HEK293 (cell line): ENCODE results near the gene RGL2.

Experiments used
- CTCF ChIA-PET: fragments of 350-600 bp; formaldehyde crosslinking; extraction: SDS; loops from one replicate; lab custom pipeline; 2021; ENCODE audit warnings: antibody characterized with exemption; lab: Yijun Ruan, JAX
- POLR2A ChIA-PET: fragments of 300-600 bp; formaldehyde crosslinking; extraction: SDS; loops from one replicate; lab custom pipeline; 2020; ENCODE audit warnings: antibody characterized with exemption, inconsistent platforms; lab: Yijun Ruan, JAX
- H3K27ac ChIP-seq: fragments of 200-500 bp; sonication (Bioruptor generic); 2 replicates; pipeline ENCODE4 v1.5.1; 2014; ENCODE audit warnings: low read depth, low read length, control low read depth, inconsistent platforms; ENCODE audit errors: extremely low read depth
- H3K36me3 ChIP-seq, 2 experiments: fragments of 200-500 bp in 1 of 2; sonication (Bioruptor generic) in 1 of 2; 1 replicate in 1 of 2; 2 replicates in 1 of 2; pipeline ENCODE4 v1.5.1; 2014 to 2017; ENCODE audit warnings: inconsistent platforms in 2 of 2, low read length in 2 of 2; ENCODE audit not compliant: control insufficient read depth in 2 of 2, insufficient read depth in 1 of 2
- H3K4me1 ChIP-seq: fragments of 200-500 bp; sonication (Bioruptor generic); 2 replicates; pipeline ENCODE4 v1.5.1; 2014; ENCODE audit warnings: mild to moderate bottlenecking, low read length, inconsistent platforms; ENCODE audit not compliant: control insufficient read depth, insufficient read depth
- H3K4me3 ChIP-seq: 2 replicates; pipeline ENCODE4 v1.5.1; 2011; ENCODE audit warnings: low read depth, mild to moderate bottlenecking, control low read depth, low read length, moderate library complexity
- H3K9me3 ChIP-seq: fragments of 200-500 bp; sonication (Bioruptor generic); 2 replicates; pipeline ENCODE4 v1.5.1; 2014; ENCODE audit warnings: low read depth, low read length, inconsistent platforms; ENCODE audit not compliant: control insufficient read depth, insufficient read depth
- EGR2 ChIP-seq: fragments of 450-650 bp; formaldehyde crosslinking; IDR thresholded peaks from 2 replicates; pipeline ENCODE4 v1.5.1; 2016; ENCODE audit warnings: low read depth, missing biosample characterization, missing genetic modification characterization
- PRDM4 ChIP-seq: fragments of 450-650 bp; formaldehyde crosslinking; IDR thresholded peaks from 2 replicates; pipeline ENCODE4 v1.5.1; 2017; ENCODE audit warnings: missing biosample characterization, missing genetic modification characterization
- SCRT2 ChIP-seq: fragments of 450-650 bp; formaldehyde crosslinking; IDR thresholded peaks from 2 replicates; pipeline ENCODE4 v1.5.1; 2016; ENCODE audit warnings: missing biosample characterization, missing genetic modification characterization
- SETDB1 ChIP-seq: IDR thresholded peaks from one replicate; pipeline ENCODE4 v1.6.1; 2017; ENCODE audit warnings: mild to moderate bottlenecking, low read length, moderate library complexity, mixed read lengths; ENCODE audit not compliant: insufficient read length
- SP2 ChIP-seq: fragments of 450-650 bp; formaldehyde crosslinking; IDR thresholded peaks from 2 replicates; pipeline ENCODE4 v1.5.1; 2016; ENCODE audit warnings: missing biosample characterization, missing genetic modification characterization
- TCF7L2 ChIP-seq: IDR thresholded peaks from 2 replicates; pipeline ENCODE4 v1.6.1; 2011; ENCODE audit warnings: low read depth, mild to moderate bottlenecking, inconsistent platforms, low read length, moderate library complexity, borderline replicate concordance
- ZBTB11 ChIP-seq: fragments of 450-650 bp; formaldehyde crosslinking; conservative IDR thresholded peaks from 2 replicates; pipeline ENCODE4 v1.5.1; 2016; ENCODE audit warnings: low read depth, missing biosample characterization, missing genetic modification characterization
- ZBTB17 ChIP-seq: fragments of 450-650 bp; formaldehyde crosslinking; IDR thresholded peaks from 2 replicates; pipeline ENCODE4 v1.5.1; 2016; ENCODE audit warnings: missing biosample characterization, missing genetic modification characterization
- ZNF2 ChIP-seq: fragments of 450-650 bp; formaldehyde crosslinking; IDR thresholded peaks from 2 replicates; pipeline ENCODE4 v1.5.1; 2016; ENCODE audit warnings: missing biosample characterization, missing genetic modification characterization
- ZNF211 ChIP-seq: fragments of 450-650 bp; formaldehyde crosslinking; IDR thresholded peaks from 2 replicates; pipeline ENCODE4 v1.5.1; 2016; ENCODE audit warnings: low read depth, missing biosample characterization, missing genetic modification characterization
- ZNF214 ChIP-seq: fragments of 450-650 bp; formaldehyde crosslinking; IDR thresholded peaks from 2 replicates; pipeline ENCODE4 v1.5.1; 2017; ENCODE audit warnings: missing biosample characterization, mild to moderate bottlenecking, missing genetic modification characterization, borderline replicate concordance
- ZNF266 ChIP-seq: fragments of 450-650 bp; formaldehyde crosslinking; IDR thresholded peaks from 2 replicates; pipeline ENCODE4 v1.5.1; 2016; ENCODE audit warnings: missing biosample characterization, missing genetic modification characterization, low read depth
- ZNF513 ChIP-seq: fragments of 450-650 bp; IDR thresholded peaks from 2 replicates; pipeline ENCODE4 v1.5.1; 2018; ENCODE audit warnings: missing biosample characterization, missing genetic modification characterization
- ZNF548 ChIP-seq: fragments of 450-650 bp; formaldehyde crosslinking; IDR thresholded peaks from 2 replicates; pipeline ENCODE4 v1.5.1; 2016; ENCODE audit warnings: missing biosample characterization, missing genetic modification characterization
- ZNF623 ChIP-seq: fragments of 450-650 bp; formaldehyde crosslinking; IDR thresholded peaks from 2 replicates; pipeline ENCODE4 v1.5.1; 2016; ENCODE audit warnings: missing biosample characterization, missing genetic modification characterization
- ZNF670 ChIP-seq: fragments of 450-650 bp; formaldehyde crosslinking; IDR thresholded peaks from 2 replicates; pipeline ENCODE4 v1.5.1; 2016; ENCODE audit warnings: missing biosample characterization, missing genetic modification characterization, low read depth
- ZNF677 ChIP-seq: fragments of 450-650 bp; IDR thresholded peaks from 2 replicates; pipeline ENCODE4 v1.5.0; 2018; ENCODE audit warnings: missing biosample characterization, mild to moderate bottlenecking, missing genetic modification characterization, moderate library complexity
- ZNF701 ChIP-seq: fragments of 450-650 bp; formaldehyde crosslinking; IDR thresholded peaks from 2 replicates; pipeline ENCODE4 v1.5.1; 2016; ENCODE audit warnings: missing biosample characterization, missing genetic modification characterization
- ZNF707 ChIP-seq: fragments of 450-650 bp; formaldehyde crosslinking; IDR thresholded peaks from 2 replicates; pipeline ENCODE4 v1.5.1; 2016; ENCODE audit warnings: missing biosample characterization, missing genetic modification characterization
- ZNF791 ChIP-seq: fragments of 450-650 bp; formaldehyde crosslinking; IDR thresholded peaks from 2 replicates; pipeline ENCODE4 v1.5.1; 2016; ENCODE audit warnings: missing biosample characterization, missing genetic modification characterization
- TF ChIP-seq, protein P1 (sequence below): fragments of 450-650 bp; formaldehyde crosslinking; IDR thresholded peaks from 2 replicates; pipeline ENCODE4 v1.5.1; 2017; ENCODE audit warnings: missing biosample characterization, missing genetic modification characterization

Gene RGL2

DNA sequence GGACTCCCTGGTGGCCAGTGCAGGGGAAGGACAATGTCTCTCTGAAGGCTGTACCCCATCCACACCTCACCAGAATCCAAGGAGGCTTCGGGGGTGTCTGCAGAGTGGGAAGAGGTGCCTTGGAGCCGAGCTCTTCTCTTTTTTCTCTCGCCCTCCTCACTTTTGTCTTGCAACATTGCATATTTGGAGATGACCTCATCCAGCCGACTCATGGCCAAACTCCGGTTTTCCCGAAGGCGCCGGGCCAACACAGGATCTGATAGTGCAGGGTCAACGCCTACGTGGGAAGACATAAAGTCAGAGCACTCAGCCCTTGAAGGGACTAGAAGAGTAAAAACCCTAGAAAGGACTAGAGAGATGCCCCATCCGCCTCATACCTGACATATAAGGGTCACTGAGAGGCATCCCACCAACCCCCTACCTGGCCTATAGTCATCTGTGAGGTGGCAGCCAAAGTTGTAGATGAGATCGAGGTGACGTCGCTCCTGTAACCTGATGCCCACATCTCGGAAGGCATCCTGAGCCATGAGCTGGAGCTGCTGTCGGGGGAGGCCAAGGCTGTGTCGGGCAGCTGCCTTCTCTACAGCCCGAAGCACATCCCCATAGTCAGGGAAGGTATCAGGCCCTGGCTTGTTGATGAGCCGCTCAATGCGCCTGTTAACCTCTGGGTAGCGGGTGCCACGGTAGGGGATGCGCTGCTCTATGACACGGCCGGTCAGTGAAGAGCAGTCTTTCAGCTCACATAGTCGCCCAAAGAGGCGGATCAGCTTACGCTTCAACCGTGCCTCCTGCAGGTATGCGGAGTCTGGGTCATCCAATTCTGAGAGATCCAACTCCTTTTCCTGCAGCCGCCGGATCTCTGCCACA lies 21.8 kb upstream of the RGL2 start (continued):
- TF ChIP-seq ZBTB11: no peak
- no peak for TF ChIP-seq ZNF707
- TF ChIP-seq ZNF211 (tag by site-specific recombination): no peak
- no peak for TF ChIP-seq ZNF513 (tag by site-specific recombination)
- no peak for TF ChIP-seq ZNF548
- TF ChIP-seq ZNF2 (tag by site-specific recombination): peak; percentile 57; the same call in 1 of the 2 replicates
- TF ChIP-seq ZNF623: 0 out of 2 replicates have a peak, but pooled peaks have one; percentile 30
- TF ChIP-seq TCF7L2: no peak
- TF ChIP-seq, protein P1, sequence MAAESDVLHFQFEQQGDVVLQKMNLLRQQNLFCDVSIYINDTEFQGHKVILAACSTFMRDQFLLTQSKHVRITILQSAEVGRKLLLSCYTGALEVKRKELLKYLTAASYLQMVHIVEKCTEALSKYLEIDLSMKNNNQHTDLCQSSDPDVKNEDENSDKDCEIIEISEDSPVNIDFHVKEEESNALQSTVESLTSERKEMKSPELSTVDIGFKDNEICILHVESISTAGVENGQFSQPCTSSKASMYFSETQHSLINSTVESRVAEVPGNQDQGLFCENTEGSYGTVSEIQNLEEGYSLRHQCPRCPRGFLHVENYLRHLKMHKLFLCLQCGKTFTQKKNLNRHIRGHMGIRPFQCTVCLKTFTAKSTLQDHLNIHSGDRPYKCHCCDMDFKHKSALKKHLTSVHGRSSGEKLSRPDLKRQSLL: peak; percentile 71; the same call in 1 of the 2 replicates
- TF ChIP-seq ZNF214 (tag by site-specific recombination): no peak
- no peak for TF ChIP-seq PRDM4 (tag by site-specific recombination)
- no peak for TF ChIP-seq ZNF791 (tag by site-specific recombination)
- TF ChIP-seq ZNF701 (tag by site-specific recombination): no peak
- TF ChIP-seq ZNF677: no peak
- no peak for TF ChIP-seq SETDB1
- peak; percentile 81 for TF ChIP-seq ZBTB17

GRCh38 chr6:33319939-33320314 lies 21.2 kb upstream of the RGL2 start:
- H3K27ac ChIP-seq: no peak overlapping the region
- H3K4me3 ChIP-seq: no peak overlapping the region
- TF ChIP-seq ZNF266: no peak
- peak; percentile 53 for TF ChIP-seq SCRT2 (tag by site-specific recombination)
- no peak for TF ChIP-seq SP2 (tag by site-specific recombination)
- peak; percentile 100 for TF ChIP-seq ZNF513 (tag by site-specific recombination)
- peak; percentile 30; the same call in 1 of the 2 replicates for TF ChIP-seq EGR2 (tag by site-specific recombination)
- TF ChIP-seq ZNF670 (tag by site-specific recombination): no peak

More at GRCh38 chr6:33319939-33320314, 21.2 kb upstream of the RGL2 start:
- ChIA-PET CTCF (interaction anchor here (1.1 to 2.9 kb wide), 3 partner anchors 21 to 70 kb away, joined by 3 to 21 read pairs (median 10); partner anchors contain the start of genes B3GALT4 and RGL2), POLR2A (interaction anchor here (1.9 kb wide), 1 partner anchor 21 kb away, joined by 13 read pairs; the partner anchor contains the start of gene RGL2)
- H3K9me3 ChIP-seq: no peaks in the 10 kb centered on the region
- peaks cover 14 to 41% of the 10 kb centered on the region in 2 experiments for H3K36me3 ChIP-seq
- peaks cover 20% of the 10 kb centered on the region for H3K4me1 ChIP-seq
